ENCODE data around the gene CFAP299. TPM values are rescaled to one million over a fixed set of nuclear protein-coding genes. Genes with fewer than 3 reads are reported as not detected.
A peak's percentile ranks its signal among the peaks of the same experiment; 100 is the strongest.
"Not testable (repeated sequence)": the region's sequence is repeated elsewhere in the genome, so short reads cannot be mapped to it uniquely, and the experiment has no call there.

Gene CFAP299
- polyA plus RNA-seq, 1 experiment = 1.4 TPM

GRCh38 chr4:80425124-80426100 is 89.9 kb downstream of the CFAP299 start:
- Histone ChIP-seq H3K27me3 (ENCODE audit: control insufficient read depth, insufficient read depth, low read length) (no peaks in the 10 kb centered on the region), H3K9me3 (ENCODE audit: control insufficient read depth, insufficient read depth, low read length) (no peaks in the 10 kb centered on the region), H3K4me3 (ENCODE audit: low read depth, low read length) (no peak overlapping the region), H3K27ac (ENCODE audit: low read depth, low read length) (no peak overlapping the region)
- ChIA-PET POLR2A (no interaction called here), CTCF (interaction anchor here (0.6 kb wide), 1 partner anchor 480 kb away, joined by 3 read pairs; no protein-coding TSS in a partner anchor)
- DNase-seq (ENCODE audit: low read depth, low spot score) = no peak
- no peak for TF ChIP-seq CTCF (IDR thresholded peaks at IDR 0.05; ENCODE audit: low read depth, low read length)

GRCh38 chr4:80431203-80431965 is 95.9 kb downstream of the CFAP299 start:
- Histone ChIP-seq H3K9me3 (ENCODE audit: control insufficient read depth, insufficient read depth, low read length) (no peaks in the 10 kb centered on the region), H3K27me3 (ENCODE audit: control insufficient read depth, insufficient read depth, low read length) (no peaks in the 10 kb centered on the region), H3K27ac (ENCODE audit: low read depth, low read length) (no peak overlapping the region), H3K4me3 (ENCODE audit: low read depth, low read length) (no peak overlapping the region)
- no peak for TF ChIP-seq CTCF (IDR thresholded peaks at IDR 0.05; ENCODE audit: low read depth, low read length)
- DNase-seq (ENCODE audit: low read depth, low spot score) = no peak
- POLR2A ChIA-PET = no interaction called here
- CTCF ChIA-PET = no interaction called here

- no peaks in the 10 kb centered on the region for H3K27me3 ChIP-seq (ENCODE audit: control insufficient read depth, insufficient read depth, low read length)
- POLR2A ChIA-PET = interaction anchor here (1.0 kb wide), 1 partner anchor 31 kb away, joined by 3 read pairs; no protein-coding TSS in a partner anchor
- H3K4me3 ChIP-seq (ENCODE audit: low read depth, low read length) = no peak overlapping the region
- CTCF ChIA-PET = no interaction called here
- H3K9me3 ChIP-seq (ENCODE audit: control insufficient read depth, insufficient read depth, low read length) = no peaks in the 10 kb centered on the region
- H3K27ac ChIP-seq (ENCODE audit: low read depth, low read length) = no peak overlapping the region
- DNase-seq (ENCODE audit: low read depth, low spot score) = peak; percentile 53
- TF ChIP-seq CTCF (IDR thresholded peaks at IDR 0.05; ENCODE audit: low read depth, low read length) = no peak
These were observed 98.7 kb downstream of the CFAP299 start for GRCh38 chr4:80434238-80434637.

GRCh38 chr4:80438016-80438415 is 102.5 kb downstream of the CFAP299 start:
- DNase-seq (ENCODE audit: low read depth, low spot score) = no peak
- Histone ChIP-seq H3K4me3 (ENCODE audit: low read depth, low read length) (no peak overlapping the region), H3K9me3 (ENCODE audit: control insufficient read depth, insufficient read depth, low read length) (no peaks in the 10 kb centered on the region), H3K27ac (ENCODE audit: low read depth, low read length) (no peak overlapping the region), H3K27me3 (ENCODE audit: control insufficient read depth, insufficient read depth, low read length) (no peaks in the 10 kb centered on the region)
- POLR2A ChIA-PET = no interaction called here
- CTCF ChIA-PET = no interaction called here
- no peak for TF ChIP-seq CTCF (IDR thresholded peaks at IDR 0.05; ENCODE audit: low read depth, low read length)

- DNase-seq (ENCODE audit: low read depth, low spot score); POLR2A ChIA-PET; CTCF ChIA-PET: not testable (repeated sequence)
These were observed 103.9 kb downstream of the CFAP299 start for GRCh38 chr4:80439294-80440061.

More at GRCh38 chr4:80439294-80440061, 103.9 kb downstream of the CFAP299 start:
- H3K4me3 ChIP-seq (ENCODE audit: low read depth, low read length); H3K9me3 ChIP-seq (ENCODE audit: control insufficient read depth, insufficient read depth, low read length); H3K27me3 ChIP-seq (ENCODE audit: control insufficient read depth, insufficient read depth, low read length); H3K27ac ChIP-seq (ENCODE audit: low read depth, low read length): not testable (repeated sequence)
